Kidney (tissue), 14 donors: ENCODE results near the gene MYL7. TPM values are rescaled to one million over a fixed set of nuclear protein-coding genes. Genes with fewer than 3 reads are reported as not detected.

Experiments
- DNase-seq, 5 donors: peaks; one replicate each; pipeline ENCODE4 v3.0.0-alpha.2; 2013 to 2020
- FAIRE-seq: peaks from 2 replicates; lab custom pipeline; 2012; peaks lifted over from hg19 to GRCh38; lab: Jason Lieb, UNC
- H3K27ac ChIP-seq, 2 donors: one replicate each; pipeline ENCODE4 v1.7.0; 2013; ENCODE audit warnings: low read depth in 2 of 2, low read length in 2 of 2, inconsistent platforms in 1 of 2
- H3K27me3 ChIP-seq: one replicate; pipeline ENCODE4 v1.7.1; 2013; ENCODE audit warnings: low read length, inconsistent platforms; ENCODE audit not compliant: control insufficient read depth, insufficient read depth
- H3K36me3 ChIP-seq, 3 donors: one replicate each; pipeline versions ENCODE4 v1.7.0 to v1.7.1; 2013; ENCODE audit warnings: low read length in 3 of 3, control low read depth in 1 of 3, inconsistent platforms in 1 of 3; ENCODE audit not compliant: insufficient read depth in 3 of 3, control insufficient read depth in 2 of 3
- H3K4me1 ChIP-seq, 3 donors: one replicate each; pipeline versions ENCODE4 v1.7.0 to v1.7.1; 2013; ENCODE audit warnings: low read length in 3 of 3, inconsistent platforms in 1 of 3, low read depth in 1 of 3; ENCODE audit not compliant: control insufficient read depth in 2 of 3, insufficient read depth in 2 of 3
- H3K4me3 ChIP-seq, 3 donors: one replicate each; pipeline versions ENCODE4 v1.7.0 to v1.8.1; 2013; ENCODE audit warnings: low read length in 3 of 3, control low read depth in 1 of 3, inconsistent platforms in 1 of 3
- H3K9ac ChIP-seq, 3 donors: one replicate each; pipeline versions ENCODE4 v1.7.0 to v1.7.1; 2013; ENCODE audit warnings: low read length in 3 of 3, control low read depth in 1 of 3, inconsistent platforms in 1 of 3
- H3K9me3 ChIP-seq, 3 donors: one replicate each; pipeline versions ENCODE4 v1.7.0 to v1.7.1; 2013; ENCODE audit warnings: low read length in 3 of 3, control low read depth in 1 of 3, inconsistent platforms in 1 of 3; ENCODE audit not compliant: control insufficient read depth in 2 of 3, insufficient read depth in 1 of 3
- intact Hi-C: fragments of 100-400 bp; cut with DNase I; formaldehyde crosslinking; loops from one replicate; pipeline ENCODE4 v1.11.1; 2022
- polyA plus RNA-seq: library from polyadenylated mRNA; stranded (reverse); fragments of 350-450 nt; fragmentation: Illumina TruSeq; extraction: RNeasy Lipid Tissue Mini Kit (QIAGEN cat#74804); gene quantifications from one replicate; pipeline ENCODE4 v1.2.3, GENCODE V29; 2014; ENCODE audit warnings: low read depth, low replicate concordance; ENCODE audit not compliant: insufficient read depth
- total RNA-seq: library from RNA; stranded (reverse); fragmentation: NEBNext Ultra II Directional; extraction: Animal tissue kit (Norgen Biotek cat#: 25700); gene quantifications from one replicate; pipeline ENCODE4 v1.2.1, GENCODE V29; 2021
- TF ChIP-seq, protein P1 (sequence below): IDR thresholded peaks from 3 replicates; pipeline ENCODE4 v1.5.1; 2012; ENCODE audit warnings: mild to moderate bottlenecking, moderate library complexity, borderline replicate concordance; ENCODE audit not compliant: insufficient read depth; ENCODE audit errors: extremely low read depth
- donor health status: control.
- donor health status: control.
- donor health status: control.
- donor health status: control.
- donor health status: control.
- donor health status: DM: yes; HTN: yes; CAD: no.
- donor health status: Normal renal cell carcinoma (clear cell type).

Gene MYL7
- total and polyA plus RNA-seq, 2 donors from 2014 or later = not detected

DNA sequence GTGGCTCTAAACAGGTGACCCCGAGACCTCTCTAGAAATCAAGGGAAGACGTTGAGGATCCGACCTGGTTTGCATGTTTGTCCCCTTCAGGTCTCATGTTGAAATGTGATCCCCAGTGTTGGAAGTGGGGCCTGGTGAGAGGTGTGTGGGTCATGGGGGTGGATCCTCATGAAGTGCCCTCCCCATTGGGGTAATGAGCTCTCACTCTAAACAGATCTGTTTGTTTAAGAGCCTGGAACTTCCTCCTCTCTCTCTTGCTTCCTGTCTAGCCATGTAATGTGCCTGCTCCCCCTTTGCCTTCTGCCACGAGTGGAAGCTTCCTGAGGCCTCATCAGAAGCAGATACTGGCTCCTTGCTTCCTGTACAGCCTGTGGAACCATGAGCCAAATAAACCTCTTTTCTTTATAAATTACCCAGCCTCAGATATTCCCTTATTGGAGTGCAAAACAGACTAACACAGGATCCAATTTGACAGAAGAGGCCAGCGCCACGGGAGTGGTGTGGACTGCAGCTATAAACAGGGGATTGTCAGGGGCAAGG lies 48.0 kb downstream of the MYL7 start:
- H3K9me3 ChIP-seq = no peaks in the 10 kb centered on the region
- H3K36me3 ChIP-seq = no peaks in the 10 kb centered on the region
- DNase-seq (peak in 1 of 5 donors; percentile 7), FAIRE-seq (no peak)
- no peak overlapping the region for H3K4me3 ChIP-seq
- no peaks in the 10 kb centered on the region for H3K27me3 ChIP-seq
- no peak overlapping the region for H3K27ac ChIP-seq
- intact Hi-C loops = no loop called here
- H3K4me1 ChIP-seq = peaks cover 0 to 7% (median 4%) of the 10 kb centered on the region in 3 donors
- TF ChIP-seq, protein P1, sequence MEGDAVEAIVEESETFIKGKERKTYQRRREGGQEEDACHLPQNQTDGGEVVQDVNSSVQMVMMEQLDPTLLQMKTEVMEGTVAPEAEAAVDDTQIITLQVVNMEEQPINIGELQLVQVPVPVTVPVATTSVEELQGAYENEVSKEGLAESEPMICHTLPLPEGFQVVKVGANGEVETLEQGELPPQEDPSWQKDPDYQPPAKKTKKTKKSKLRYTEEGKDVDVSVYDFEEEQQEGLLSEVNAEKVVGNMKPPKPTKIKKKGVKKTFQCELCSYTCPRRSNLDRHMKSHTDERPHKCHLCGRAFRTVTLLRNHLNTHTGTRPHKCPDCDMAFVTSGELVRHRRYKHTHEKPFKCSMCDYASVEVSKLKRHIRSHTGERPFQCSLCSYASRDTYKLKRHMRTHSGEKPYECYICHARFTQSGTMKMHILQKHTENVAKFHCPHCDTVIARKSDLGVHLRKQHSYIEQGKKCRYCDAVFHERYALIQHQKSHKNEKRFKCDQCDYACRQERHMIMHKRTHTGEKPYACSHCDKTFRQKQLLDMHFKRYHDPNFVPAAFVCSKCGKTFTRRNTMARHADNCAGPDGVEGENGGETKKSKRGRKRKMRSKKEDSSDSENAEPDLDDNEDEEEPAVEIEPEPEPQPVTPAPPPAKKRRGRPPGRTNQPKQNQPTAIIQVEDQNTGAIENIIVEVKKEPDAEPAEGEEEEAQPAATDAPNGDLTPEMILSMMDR = no peak
- no peak overlapping the region for H3K9ac ChIP-seq

Other genes starting within 250 kb of the MYL7 start
- gene URGCP, start 234.7 kb downstream of the MYL7 start, total RNA-seq = 41.0 TPM
- 32.9 TPM for gene URGCP, start 234.7 kb downstream of the MYL7 start, polyA plus RNA-seq
- 21.4 TPM for gene UBE2D4, start 214.9 kb downstream of the MYL7 start, total RNA-seq
- 27.8 TPM for gene UBE2D4, start 214.9 kb downstream of the MYL7 start, polyA plus RNA-seq
- gene SPDYE1, start 143.4 kb downstream of the MYL7 start, total RNA-seq = not detected
- gene SPDYE1, start 143.4 kb downstream of the MYL7 start, polyA plus RNA-seq = not detected
- 103 TPM for gene DBNL, start 96.6 kb downstream of the MYL7 start, total RNA-seq
- gene DBNL, start 96.6 kb downstream of the MYL7 start, polyA plus RNA-seq = 85.9 TPM
- 2.1 TPM for gene PGAM2, start 75.8 kb downstream of the MYL7 start, total RNA-seq
- 37.7 TPM for gene PGAM2, start 75.8 kb downstream of the MYL7 start, polyA plus RNA-seq
- 41.4 TPM for gene POLM, start 58.8 kb downstream of the MYL7 start, total RNA-seq
- 16.3 TPM for gene POLM, start 58.8 kb downstream of the MYL7 start, polyA plus RNA-seq
- gene AEBP1, start 37.0 kb downstream of the MYL7 start, total RNA-seq = 164 TPM
- gene AEBP1, start 37.0 kb downstream of the MYL7 start, polyA plus RNA-seq = 89.4 TPM
- gene POLD2, start 17.8 kb downstream of the MYL7 start, total RNA-seq = 60.0 TPM
- 119 TPM for gene POLD2, start 17.8 kb downstream of the MYL7 start, polyA plus RNA-seq
- gene GCK, start 48.1 kb upstream of the MYL7 start, total RNA-seq = 0.25 TPM
- 1.0 TPM for gene GCK, start 48.1 kb upstream of the MYL7 start, polyA plus RNA-seq
- 60.2 TPM for gene YKT6, start 59.6 kb upstream of the MYL7 start, total RNA-seq
- 53.2 TPM for gene YKT6, start 59.6 kb upstream of the MYL7 start, polyA plus RNA-seq
- 1.1 TPM for gene CAMK2B, start 184.3 kb upstream of the MYL7 start, total RNA-seq
- 3.2 TPM for gene CAMK2B, start 184.3 kb upstream of the MYL7 start, polyA plus RNA-seq